ENCODE results near the gene MVB12B. TPM values are rescaled to one million over a fixed set of nuclear protein-coding genes. Genes with fewer than 3 reads are reported as not detected.
A peak's percentile ranks its signal among the peaks of the same experiment; 100 is the strongest.

Gene MVB12B
- total and polyA plus RNA-seq, 7 experiments from 2014 or later, result 1.6 to 9.7 (median 3.8) TPM

- ATAC-seq (no peak), DNase-seq (no peak)
- H3K27ac ChIP-seq (ENCODE audit: low read depth, low read length), result no peak overlapping the region
- Mint-ChIP-seq H3K27ac (no peak overlapping the region), H3K36me3 (no peaks in the 10 kb centered on the region), H3K4me1 (peaks cover 0 to 11% (median 5%) of the 10 kb centered on the region in 7 donors), H3K27me3 (peaks cover 30 to 49% (median 38%) of the 10 kb centered on the region in 5 donors), H3K9me3 (peaks cover 0 to 1% (median 0%) of the 10 kb centered on the region in 11 donors), H3K4me3 (no peak overlapping the region)
- H3K4me3 ChIP-seq (ENCODE audit: low read length), result no peak overlapping the region
- peaks cover 0 to 4% of the 10 kb centered on the region in 2 donors for H3K27me3 ChIP-seq (ENCODE audit: control insufficient read depth in 2 of 2, insufficient read depth in 2 of 2, low read length in 2 of 2)
- no peaks in the 10 kb centered on the region for H3K9me3 ChIP-seq (ENCODE audit: control insufficient read depth in 2 of 3, low read length in 3 of 3)
- ChIA-PET CTCF (no interaction called here), POLR2A (no interaction called here)
- intact Hi-C loops (cut with micrococcal nuclease), result no loop called here
- H3K36me3 ChIP-seq (ENCODE audit: control insufficient read depth in 2 of 3, insufficient read depth in 3 of 3, low read length in 3 of 3), result no peaks in the 10 kb centered on the region
- H3K4me1 ChIP-seq (ENCODE audit: control insufficient read depth in 2 of 2, insufficient read depth in 2 of 2, low read length in 2 of 2), result no peaks in the 10 kb centered on the region
These were observed 183.9 kb downstream of the MVB12B start for GRCh38 chr9:126510564-126510963.

DNA sequence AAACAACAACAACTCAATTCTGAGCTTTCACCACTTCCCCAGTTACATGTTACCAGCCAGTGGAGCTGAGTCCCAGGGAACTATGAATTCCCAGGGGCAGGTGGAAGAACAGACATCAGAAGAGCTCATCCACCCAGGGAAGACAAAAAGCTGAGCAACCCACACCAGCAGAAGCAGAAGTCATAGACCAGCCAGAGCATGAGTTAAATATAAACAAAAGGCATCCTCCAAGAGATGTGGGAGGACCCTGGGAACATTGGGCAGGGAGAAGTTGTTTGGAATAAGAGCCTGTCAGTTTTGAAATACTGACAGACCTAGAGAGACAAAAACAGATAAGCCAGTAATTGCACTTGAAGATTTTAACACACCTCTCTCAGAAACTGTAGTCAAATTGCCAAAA is 184.8 kb downstream of the MVB12B start:
- H3K27ac Mint-ChIP-seq, result no peak overlapping the region
- H3K36me3 Mint-ChIP-seq, result no peaks in the 10 kb centered on the region
- H3K4me1 Mint-ChIP-seq, result peaks cover 0 to 13% (median 6%) of the 10 kb centered on the region in 7 donors
- Histone ChIP-seq H3K4me3 (ENCODE audit: low read length) (no peak overlapping the region), H3K4me1 (ENCODE audit: control insufficient read depth in 2 of 2, insufficient read depth in 2 of 2, low read length in 2 of 2) (peaks cover 0 to under 1% of the 10 kb centered on the region in 2 donors), H3K27me3 (ENCODE audit: control insufficient read depth in 2 of 2, insufficient read depth in 2 of 2, low read length in 2 of 2) (peaks cover 0 to 4% of the 10 kb centered on the region in 2 donors), H3K36me3 (ENCODE audit: control insufficient read depth in 2 of 3, insufficient read depth in 3 of 3, low read length in 3 of 3) (no peaks in the 10 kb centered on the region), H3K9me3 (ENCODE audit: control insufficient read depth in 2 of 3, low read length in 3 of 3) (no peaks in the 10 kb centered on the region), H3K27ac (ENCODE audit: low read depth, low read length) (no peak overlapping the region)
- intact Hi-C loops (cut with micrococcal nuclease), result no loop called here
- H3K4me3 Mint-ChIP-seq, result no peak overlapping the region
- DNase-seq, result no peak
- ChIA-PET CTCF (no interaction called here), POLR2A (no interaction called here)
- H3K27me3 Mint-ChIP-seq, result peaks cover 37 to 57% (median 40%) of the 10 kb centered on the region in 5 donors
- ATAC-seq, result no peak
- H3K9me3 Mint-ChIP-seq, result peaks cover 0 to 1% (median 0%) of the 10 kb centered on the region in 11 donors

DNA sequence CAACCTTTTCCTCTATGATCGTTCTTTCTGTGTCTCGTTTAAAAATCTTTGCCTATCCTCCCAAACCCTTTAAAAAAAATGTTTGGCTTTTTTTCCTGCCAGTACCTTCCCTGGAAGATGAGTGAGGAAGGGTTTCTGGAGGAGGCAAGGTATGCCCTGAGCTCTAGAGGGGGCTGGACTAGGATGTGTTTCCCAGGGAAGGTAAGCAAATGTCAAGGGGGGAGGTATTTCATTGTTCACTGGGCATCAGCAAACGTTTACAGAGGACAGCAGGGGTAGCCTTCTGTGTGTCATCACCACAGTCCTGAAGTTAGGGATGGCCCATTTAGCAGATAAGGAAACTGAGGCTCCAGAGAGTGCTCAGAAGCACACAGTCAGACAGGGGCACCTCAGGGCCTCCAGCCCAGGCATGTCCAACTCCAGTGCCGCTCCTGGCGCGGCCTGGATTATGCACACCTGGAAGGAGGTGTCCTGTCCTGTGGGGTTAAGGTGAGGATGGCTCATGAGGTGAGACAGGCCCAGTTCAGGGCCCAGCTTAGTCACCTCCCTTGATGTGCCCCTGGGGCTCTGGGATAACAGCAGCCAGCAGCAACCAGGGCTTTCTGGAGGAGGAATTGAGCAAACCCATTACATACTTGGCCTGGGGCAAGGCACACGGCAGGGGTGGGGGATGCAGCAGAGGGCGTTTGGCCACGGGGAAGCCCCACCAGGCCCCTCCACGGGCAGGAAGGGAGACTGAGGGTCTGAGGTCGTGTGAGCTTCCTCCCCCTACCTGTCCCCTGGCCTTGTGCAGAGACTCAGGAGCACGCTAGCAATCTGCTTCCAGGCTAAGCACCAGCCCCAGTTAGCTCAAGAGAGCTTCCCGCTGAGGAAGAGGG is 186.8 kb downstream of the MVB12B start:
- Mint-ChIP-seq H3K4me1 (peaks cover 10 to 33% (median 20%) of the 10 kb centered on the region in 7 donors), H3K27ac (no peak overlapping the region), H3K9me3 (peaks cover 0 to 1% (median 0%) of the 10 kb centered on the region in 11 donors), H3K4me3 (peak overlapping the region in 3 of 10 donors; percentile 25 to 39 (median 32)), H3K36me3 (no peaks in the 10 kb centered on the region), H3K27me3 (peaks cover 54 to 76% (median 60%) of the 10 kb centered on the region in 5 donors)
- Histone ChIP-seq H3K4me1 (ENCODE audit: control insufficient read depth in 2 of 2, insufficient read depth in 2 of 2, low read length in 2 of 2) (peaks cover 0 to 17% of the 10 kb centered on the region in 2 donors), H3K36me3 (ENCODE audit: control insufficient read depth in 2 of 3, insufficient read depth in 3 of 3, low read length in 3 of 3) (no peaks in the 10 kb centered on the region), H3K27ac (ENCODE audit: low read depth, low read length) (no peak overlapping the region), H3K27me3 (ENCODE audit: control insufficient read depth in 2 of 2, insufficient read depth in 2 of 2, low read length in 2 of 2) (peaks cover 0 to 17% of the 10 kb centered on the region in 2 donors), H3K4me3 (ENCODE audit: low read length) (no peak overlapping the region), H3K9me3 (ENCODE audit: control insufficient read depth in 2 of 3, low read length in 3 of 3) (no peaks in the 10 kb centered on the region)
- CTCF ChIA-PET, result no interaction called here
- no peak for ATAC-seq
- POLR2A ChIA-PET, result no interaction called here
- intact Hi-C loops (cut with micrococcal nuclease), result no loop called here
- no peak for DNase-seq

DNA sequence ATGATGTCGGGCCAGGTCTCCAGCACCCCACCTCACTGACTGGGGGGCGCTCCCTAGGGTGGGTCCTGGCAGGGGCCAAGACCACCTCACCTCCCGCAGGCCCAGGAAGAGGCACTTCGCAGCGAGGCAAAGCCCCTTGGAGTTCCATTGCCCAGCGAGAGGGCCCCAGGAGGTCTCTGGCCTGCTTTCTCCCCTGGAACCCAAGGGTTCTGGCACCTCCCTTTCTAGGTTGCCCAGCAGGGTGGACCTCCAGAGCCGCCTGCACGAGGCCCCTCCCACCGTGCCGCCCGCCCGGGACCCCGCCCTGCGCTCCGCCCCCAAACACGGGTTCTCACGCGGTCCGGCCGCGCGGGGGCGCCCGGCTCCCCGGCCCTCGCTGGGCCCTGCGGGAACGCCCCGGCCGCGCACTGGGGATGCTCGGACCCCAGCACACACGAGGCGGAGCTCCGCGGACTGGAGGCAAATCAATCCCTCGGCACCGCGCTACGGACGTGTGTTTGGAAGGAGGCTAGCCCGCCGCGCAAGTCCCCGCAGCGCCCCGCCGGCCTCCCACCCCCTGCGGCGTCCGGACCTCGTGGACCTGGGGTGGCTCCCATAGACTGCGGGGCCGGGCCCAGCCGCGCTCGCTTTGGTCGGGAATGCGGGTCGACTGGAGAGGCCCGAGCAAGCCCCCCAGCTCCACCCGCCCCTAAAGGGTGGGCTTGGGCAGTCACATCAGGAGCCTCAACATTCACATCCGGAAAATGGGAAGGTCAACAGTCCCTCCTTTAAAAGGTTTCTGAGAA is 187.6 kb downstream of the MVB12B start:
- peaks cover 54 to 76% (median 68%) of the 10 kb centered on the region in 5 donors for H3K27me3 Mint-ChIP-seq
- no peaks in the 10 kb centered on the region for H3K9me3 ChIP-seq (ENCODE audit: control insufficient read depth in 2 of 3, low read length in 3 of 3)
- peaks cover 0 to 18% of the 10 kb centered on the region in 2 donors for H3K27me3 ChIP-seq (ENCODE audit: control insufficient read depth in 2 of 2, insufficient read depth in 2 of 2, low read length in 2 of 2)
- H3K4me1 Mint-ChIP-seq, result peaks cover 10 to 34% (median 20%) of the 10 kb centered on the region in 7 donors
- H3K9me3 Mint-ChIP-seq, result no peaks in the 10 kb centered on the region
- H3K27ac ChIP-seq (ENCODE audit: low read depth, low read length), result no peak overlapping the region
- ATAC-seq (peak; percentile 90), DNase-seq (peak in 2 of 9 donors; percentile 53 to 73)
- no peaks in the 10 kb centered on the region for H3K36me3 Mint-ChIP-seq
- H3K4me1 ChIP-seq (ENCODE audit: control insufficient read depth in 2 of 2, insufficient read depth in 2 of 2, low read length in 2 of 2), result peaks cover 0 to 25% of the 10 kb centered on the region in 2 donors
- no peak overlapping the region for H3K4me3 ChIP-seq (ENCODE audit: low read length)
- intact Hi-C loops (cut with micrococcal nuclease), result no loop called here
- peak overlapping the region in 1 of 10 donors; percentile 32 for H3K4me3 Mint-ChIP-seq
- POLR2A ChIA-PET, result no interaction called here
- no peaks in the 10 kb centered on the region for H3K36me3 ChIP-seq (ENCODE audit: control insufficient read depth in 2 of 3, insufficient read depth in 3 of 3, low read length in 3 of 3)
- CTCF ChIA-PET, result no interaction called here
- no peak overlapping the region for H3K27ac Mint-ChIP-seq

- CTCF ChIA-PET, result interaction anchor here (0.6 kb wide), 1 partner anchor 18 kb away, joined by 3 read pairs; no protein-coding TSS in a partner anchor
- intact Hi-C loops (cut with micrococcal nuclease), result loop anchor here in 1 of 2 donors (5.0 kb wide), 1 partner anchor 42 kb away; no protein-coding TSS in a partner anchor
- Histone ChIP-seq H3K4me3 (ENCODE audit: low read length) (no peak overlapping the region), H3K27me3 (ENCODE audit: control insufficient read depth in 2 of 2, insufficient read depth in 2 of 2, low read length in 2 of 2) (peaks cover 0 to 18% of the 10 kb centered on the region in 2 donors), H3K27ac (ENCODE audit: low read depth, low read length) (no peak overlapping the region), H3K9me3 (ENCODE audit: control insufficient read depth in 2 of 3, low read length in 3 of 3) (no peaks in the 10 kb centered on the region), H3K36me3 (ENCODE audit: control insufficient read depth in 2 of 3, insufficient read depth in 3 of 3, low read length in 3 of 3) (no peaks in the 10 kb centered on the region), H3K4me1 (ENCODE audit: control insufficient read depth in 2 of 2, insufficient read depth in 2 of 2, low read length in 2 of 2) (peaks cover 0 to 34% of the 10 kb centered on the region in 2 donors)
- Mint-ChIP-seq H3K27ac (peak overlapping the region in 1 of 9 donors; percentile 46), H3K9me3 (no peaks in the 10 kb centered on the region), H3K4me3 (peak overlapping the region in 6 of 10 donors; percentile 5 to 67 (median 33)), H3K36me3 (no peaks in the 10 kb centered on the region), H3K27me3 (peaks cover 56 to 76% (median 72%) of the 10 kb centered on the region in 5 donors), H3K4me1 (peaks cover 10 to 34% (median 20%) of the 10 kb centered on the region in 7 donors)
- POLR2A ChIA-PET, result no interaction called here
- ATAC-seq, result no peak
- DNase-seq, result no peak
These were observed 188.6 kb downstream of the MVB12B start for GRCh38 chr9:126515001-126515872.

All from naive thymus-derived CD4-positive, alpha-beta T cell (primary cell).